NCI-H446 treated with DMSO at 0.1 percent for 48 hours (cell line): ENCODE data around the gene SEMA6B.
"Not testable (repeated sequence)": the region's sequence is repeated elsewhere in the genome, so short reads cannot be mapped to it uniquely, and the experiment has no call there.

ENCODE experiments used
- DNase-seq: peaks from one replicate; lab custom pipeline; 2025; lab: John Stamatoyannopoulos, UW

The SEMA6B gene

DNA sequence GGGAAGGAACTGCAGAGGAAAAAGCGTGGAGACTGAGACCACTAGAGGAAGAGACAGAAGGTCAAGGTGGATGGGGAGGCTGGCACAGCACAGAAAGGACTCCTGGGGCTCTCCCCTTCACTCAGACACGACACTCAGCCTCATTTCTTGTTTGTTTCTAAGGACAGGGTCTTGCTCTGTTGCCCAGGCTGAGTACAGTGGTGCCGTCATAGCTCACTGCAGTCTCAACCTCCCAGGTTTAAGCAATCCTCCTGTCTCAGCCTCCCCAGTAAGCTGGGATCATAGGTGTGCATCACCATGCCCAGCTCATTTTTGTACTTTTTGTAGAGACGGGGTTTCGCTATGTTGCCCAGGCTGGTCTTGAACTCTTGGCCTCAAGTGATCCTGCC lies 11.4 kb upstream of the SEMA6B start:
- DNase-seq: no peak

DNA sequence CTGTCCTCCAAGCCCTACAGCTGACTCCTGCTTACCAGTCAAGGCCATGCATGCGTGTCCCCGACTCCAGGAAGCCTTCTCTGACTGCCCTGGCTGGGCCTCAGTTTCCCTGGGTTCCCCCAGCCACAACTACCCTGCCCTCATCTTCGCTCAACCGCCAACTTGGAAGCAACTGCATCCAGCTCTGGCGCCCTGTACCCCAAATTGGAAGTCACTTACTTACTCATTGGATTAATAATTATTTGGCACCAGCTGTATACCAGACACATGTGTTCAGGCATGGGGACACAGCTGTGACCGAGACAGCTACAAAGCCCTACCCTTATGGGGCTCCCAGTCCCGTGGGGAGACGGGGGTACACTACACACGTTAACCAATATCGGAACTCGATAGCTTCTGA lies 10.9 kb upstream of the SEMA6B start:
- no peak for DNase-seq

DNA sequence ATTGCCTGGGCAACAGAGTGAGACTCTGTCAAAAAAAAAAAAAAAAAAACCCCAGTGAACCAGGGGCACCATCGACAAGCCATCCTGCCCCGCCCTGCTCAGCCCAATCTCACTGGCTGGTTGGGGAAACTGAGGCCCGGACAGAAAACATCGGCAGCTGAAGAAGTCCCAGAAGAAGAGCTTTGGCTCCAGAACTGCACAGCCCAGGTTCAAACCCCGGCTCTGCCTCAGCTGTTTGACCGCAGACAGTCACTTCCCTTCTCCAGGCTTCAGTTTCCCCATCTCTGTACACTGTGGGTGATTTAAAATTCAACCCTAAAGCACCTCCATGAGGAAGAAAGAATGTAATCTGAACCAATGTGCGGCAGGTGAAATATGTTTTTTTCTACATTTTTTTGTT lies 9.4 kb upstream of the SEMA6B start:
- no peak for DNase-seq

DNA sequence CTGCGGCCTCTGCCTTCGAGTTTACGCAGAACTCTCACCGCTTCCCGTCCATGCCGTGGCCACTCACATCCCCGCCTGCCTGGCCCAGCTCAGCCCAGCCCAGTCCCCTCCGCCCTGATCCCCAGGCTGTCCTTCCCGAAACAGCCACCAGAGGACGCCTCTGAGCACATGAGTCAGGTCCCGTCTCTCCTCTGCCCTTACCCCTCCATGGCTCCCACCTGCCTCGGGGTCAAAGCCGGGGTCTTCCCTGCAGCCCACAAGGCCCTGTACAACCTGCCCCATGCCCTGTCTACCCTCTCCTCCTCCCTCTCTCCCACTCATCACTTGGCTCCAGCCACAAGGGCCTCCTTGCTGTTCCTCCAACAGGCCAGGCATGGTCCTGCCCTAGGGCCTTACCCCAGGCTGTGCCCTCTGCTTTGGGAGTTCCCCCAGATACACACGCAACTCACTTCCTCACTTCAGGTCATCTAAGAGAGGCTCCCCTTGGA lies 8.1 kb upstream of the SEMA6B start:
- no peak for DNase-seq

DNA sequence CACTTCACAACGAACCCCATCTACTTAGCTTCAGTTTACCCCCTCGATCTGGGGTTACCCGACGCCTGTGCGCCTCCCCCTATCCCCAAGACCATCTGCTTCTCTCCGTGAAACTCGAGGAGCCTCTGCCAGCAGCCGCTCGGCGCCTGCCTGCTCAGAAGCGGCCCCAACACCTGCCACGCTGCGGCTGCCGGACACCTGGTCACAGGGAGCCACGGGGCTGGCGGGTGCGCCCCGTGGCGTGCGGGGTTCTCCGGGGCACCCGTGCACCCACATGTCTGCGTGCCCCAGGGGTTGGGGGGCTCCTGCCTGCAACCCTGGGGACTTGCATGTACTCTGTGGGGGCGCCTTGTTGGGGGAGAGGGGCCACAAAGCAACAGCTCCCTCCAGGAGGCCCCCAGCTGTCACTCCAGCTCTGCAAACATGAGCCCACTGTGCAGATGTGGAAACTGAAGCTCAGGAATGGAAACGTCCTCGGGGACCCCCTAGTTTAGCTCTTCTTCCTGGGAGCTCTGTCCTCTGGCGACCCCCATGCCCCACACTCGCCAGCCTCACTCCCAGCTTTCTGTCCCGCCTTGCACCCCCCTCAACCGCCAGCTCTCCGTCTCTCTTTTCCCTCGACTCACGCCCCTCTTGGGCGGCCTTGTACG lies 7.0 kb upstream of the SEMA6B start:
- DNase-seq: no peak

DNA sequence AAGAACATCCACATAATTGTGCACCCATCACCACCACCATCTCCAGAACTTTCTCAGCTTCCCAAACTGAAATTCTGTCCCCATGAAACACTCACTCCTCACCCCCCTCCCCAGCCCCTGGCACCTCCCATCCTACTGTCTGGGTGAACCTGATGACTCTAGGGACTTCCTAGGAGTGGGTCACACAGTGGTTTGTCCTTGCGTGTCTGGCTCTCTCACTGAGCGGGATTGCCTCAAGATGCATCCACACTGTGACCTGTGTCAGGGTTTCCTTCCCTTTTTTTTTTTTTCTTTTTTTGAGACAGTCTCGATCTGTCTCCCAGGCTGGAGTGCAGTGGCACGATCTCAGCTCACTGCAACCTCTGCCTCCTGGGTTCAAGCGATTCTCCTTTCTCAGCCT lies 4.1 kb upstream of the SEMA6B start:
- not testable (repeated sequence) for DNase-seq

DNA sequence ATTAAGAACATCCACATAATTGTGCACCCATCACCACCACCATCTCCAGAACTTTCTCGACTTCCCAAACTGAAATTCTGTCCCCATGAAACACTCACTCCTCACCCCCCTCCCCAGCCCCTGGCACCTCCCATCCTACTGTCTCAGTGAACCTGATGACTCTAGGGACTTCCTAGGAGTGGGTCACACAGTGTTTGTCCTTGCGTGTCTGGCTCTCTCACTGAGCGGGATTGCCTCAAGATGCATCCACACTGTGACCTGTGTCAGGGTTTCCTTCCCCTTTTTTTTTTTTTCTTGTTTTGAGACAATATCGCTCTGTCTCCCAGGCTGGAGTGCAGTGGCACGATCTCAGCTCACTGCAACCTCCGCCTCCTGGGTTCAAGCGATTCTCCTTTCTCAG lies 2.6 kb upstream of the SEMA6B start:
- not testable (repeated sequence) for DNase-seq

DNA sequence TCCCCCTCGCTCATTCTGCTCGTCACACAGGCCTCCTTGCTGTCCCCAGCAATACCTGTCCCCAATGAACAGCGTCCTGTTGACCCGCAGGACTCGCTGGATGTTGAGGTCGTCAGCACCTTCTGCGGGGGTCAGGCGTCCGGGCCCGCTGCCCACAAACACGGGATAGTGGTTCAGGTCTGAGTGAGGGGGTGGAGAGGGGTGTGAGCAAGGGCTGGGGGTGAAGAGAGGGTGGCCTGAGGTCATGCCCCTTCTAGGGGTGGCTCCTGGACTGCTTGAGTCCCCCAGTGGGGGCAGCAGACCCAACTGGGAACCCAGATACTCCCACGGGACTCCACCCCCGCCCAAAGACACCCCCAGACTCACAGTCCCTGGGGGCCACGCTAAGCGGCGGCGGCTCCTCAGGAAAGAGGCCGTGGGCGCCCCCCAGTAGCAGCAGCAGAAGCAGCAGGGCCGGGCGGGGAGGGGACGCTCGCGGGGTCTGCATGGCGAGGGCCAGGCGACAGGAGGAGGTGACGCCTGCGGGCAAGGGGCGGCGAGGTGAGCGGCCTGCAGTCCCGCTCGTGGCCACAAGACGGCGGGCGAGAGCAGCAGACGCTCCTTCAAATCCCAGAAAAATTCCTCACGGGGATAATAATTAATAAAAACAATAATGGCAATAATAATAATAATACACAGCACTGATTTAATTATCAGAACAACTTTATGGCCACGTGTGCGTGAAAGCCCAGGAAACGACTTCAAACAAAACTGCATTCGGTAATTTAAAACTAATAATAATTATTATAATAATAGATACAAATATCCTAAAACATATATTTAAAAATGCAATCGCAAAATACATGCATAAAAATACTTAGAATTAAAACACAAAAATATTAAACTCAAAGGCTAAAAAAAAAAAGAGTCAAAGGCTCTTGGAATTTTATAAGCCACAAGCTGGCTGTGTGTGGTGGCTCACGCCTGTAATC lies 1.2 kb downstream of the SEMA6B start:
- no peak for DNase-seq

DNA sequence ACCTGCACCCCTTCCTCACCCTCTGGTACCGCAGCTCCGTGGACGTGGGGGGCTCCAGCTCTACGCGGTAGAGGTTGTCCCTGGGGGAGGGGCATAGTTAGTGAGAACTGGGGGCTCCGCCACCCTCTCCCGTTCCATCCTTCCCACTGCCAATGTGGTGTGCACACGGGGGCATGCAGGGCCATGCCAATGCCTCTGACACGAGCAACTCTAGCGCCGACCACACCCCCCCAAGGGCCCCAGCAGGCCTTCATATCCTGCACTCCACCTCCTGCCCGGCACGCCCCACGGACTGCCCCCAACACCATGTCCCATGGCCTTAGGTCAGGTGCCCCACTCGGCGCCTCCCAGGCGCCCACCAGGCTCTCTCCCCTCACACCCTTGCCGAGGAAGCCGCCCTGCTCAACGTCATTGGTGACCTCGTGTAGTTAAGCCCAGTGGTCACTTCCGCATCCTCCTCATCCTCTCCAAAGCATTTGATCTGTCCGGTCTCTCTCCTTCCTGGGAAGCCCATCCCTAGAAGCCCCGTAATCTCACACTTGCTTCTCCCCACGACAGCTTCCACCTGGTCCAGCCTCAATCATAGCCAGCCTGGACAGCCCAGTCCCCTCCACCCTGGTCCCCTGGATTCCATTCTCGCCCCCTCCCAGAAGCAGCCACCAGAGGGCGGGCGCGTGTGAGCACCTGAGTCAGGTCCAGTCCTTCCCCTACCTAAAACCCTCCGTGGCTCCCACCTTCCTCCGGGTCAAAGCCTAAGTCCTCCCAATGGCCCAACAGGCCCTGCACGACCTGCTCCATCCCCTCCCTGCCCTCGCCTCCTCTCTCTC lies 2.1 kb downstream of the SEMA6B start:
- DNase-seq: no peak

DNA sequence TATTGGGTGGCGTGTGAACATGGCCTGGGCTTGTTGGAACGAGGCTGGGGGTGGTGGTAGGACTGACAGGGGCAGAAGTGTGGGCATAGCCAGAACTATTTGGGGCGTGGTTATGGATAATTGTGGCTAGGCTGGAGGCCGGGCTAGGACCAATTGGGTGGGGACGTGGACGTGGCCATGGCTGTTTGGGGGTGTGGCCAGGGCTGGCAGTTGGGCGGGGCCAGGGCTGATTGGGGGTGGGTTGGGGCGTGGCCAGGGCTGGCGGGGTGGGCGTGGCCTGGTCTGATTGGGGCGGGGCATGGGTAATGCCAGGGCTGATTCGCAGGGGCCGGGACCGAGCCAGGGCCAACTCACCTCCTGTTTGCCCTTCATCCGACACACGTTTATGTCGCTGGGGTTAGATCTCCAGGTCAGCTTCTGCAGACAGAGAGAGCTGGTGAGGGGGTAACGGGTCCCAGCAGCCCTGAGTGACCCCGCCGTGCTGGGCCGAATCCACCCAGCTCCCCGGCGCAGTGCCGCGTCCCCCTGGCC lies 2.8 kb downstream of the SEMA6B start:
- no peak for DNase-seq

DNA sequence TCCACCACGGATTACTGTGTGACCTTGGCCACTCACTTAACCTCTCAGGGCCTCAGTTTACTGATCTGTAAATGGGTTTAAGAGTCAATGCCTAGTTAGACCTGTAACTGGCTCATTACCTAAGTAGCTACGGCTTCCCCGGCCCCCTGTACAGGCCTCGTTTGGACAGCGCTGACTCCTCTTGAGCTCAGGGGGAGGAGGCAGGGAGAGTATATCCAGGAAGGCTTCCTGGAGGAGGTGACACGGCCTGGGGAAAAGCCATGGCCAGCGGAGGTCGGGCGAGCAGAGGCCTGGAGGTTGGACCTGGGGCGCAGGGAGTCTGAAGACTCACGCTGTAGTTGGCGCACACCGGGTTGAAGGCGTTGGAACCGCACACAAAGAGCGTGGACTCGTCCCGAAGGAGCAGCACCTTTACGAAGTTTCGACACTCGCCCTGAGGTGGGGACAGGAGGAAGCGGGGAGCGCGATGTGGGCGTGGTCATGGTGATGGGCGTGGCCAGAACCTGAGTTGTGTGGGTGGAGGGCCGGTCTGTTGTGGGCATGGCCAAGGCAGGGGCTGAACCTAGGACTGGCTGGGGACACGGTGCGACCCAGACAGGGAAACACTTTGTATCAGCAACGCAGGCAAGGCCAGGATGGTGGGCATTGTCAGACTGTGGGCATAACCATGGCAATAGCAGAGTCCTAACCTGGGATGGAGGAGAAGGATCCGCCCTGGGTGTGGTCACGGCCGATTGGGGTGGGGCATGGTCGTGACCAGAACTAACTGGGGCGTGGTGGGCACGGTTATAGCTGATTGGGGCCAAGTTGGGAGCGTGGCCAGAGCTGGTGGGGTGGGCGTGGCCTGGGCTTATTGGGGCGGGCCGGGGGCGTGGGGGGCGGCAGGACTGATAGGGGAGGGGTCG lies 3.6 kb downstream of the SEMA6B start:
- DNase-seq: no peak

DNA sequence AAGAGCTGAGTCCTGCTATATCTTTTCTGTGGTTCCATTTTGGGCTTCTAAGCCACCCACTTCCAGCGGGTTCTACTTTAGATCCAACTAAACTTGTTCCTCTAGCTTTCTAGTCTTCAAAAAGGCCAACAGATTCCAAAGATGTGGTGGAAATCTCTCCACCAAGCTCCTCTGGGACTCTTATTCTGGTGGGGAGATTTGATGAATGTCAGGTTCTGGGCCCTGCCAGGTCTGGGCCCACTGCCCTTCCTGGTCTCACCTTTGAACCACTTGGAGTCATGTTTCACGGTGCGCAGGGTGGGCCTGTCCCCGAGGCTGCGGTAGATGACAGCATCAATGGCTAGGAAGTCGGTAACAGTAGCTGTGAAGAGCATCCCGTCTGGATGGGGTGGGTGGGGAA lies 4.8 kb downstream of the SEMA6B start:
- no peak for DNase-seq

DNA sequence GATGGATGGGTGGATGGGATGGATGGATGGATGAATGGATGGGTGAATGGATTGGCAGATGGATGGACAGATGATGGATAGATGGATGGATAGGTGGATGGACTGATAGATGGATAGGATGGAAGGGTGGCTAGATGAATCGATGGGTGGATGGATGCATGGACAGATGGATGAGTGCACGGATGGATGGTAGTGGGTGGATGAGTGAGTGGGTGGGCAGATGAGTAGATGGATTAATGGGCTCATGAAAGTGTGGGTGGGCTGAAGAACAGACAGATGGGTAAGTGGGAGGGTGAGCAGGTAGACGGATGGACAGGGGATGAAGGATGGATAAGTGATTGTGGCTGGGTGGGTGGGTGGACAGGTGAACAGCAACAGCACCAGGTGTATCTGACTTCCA lies 5.7 kb downstream of the SEMA6B start:
- no peak for DNase-seq

DNA sequence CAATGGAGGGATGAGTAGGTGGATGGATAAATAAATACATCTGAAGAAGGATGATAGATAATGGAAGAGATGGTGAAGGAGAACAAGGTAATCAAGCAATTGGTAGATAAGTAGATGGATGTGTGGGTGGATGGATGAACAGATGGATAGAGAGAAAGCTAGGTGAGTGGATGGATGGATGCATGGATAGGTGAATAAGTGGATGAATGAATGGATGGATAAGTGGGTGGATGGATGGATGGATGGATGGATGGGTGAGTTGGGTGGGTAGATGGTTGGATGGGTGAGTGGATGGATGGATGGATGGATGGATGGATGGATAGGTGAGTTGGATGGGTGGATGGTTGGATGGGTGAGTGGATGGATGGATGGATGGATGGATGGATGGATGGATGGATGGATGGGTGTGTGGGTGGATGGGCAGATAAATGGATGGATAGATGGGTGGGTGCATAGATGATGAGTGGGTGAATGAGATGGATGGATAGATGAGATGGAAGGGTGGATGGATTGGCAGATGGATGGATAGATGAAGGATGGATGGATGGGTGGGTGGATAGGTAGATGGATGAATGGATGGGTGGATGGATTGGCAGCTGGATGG lies 6.3 kb downstream of the SEMA6B start:
- DNase-seq: no peak

DNA sequence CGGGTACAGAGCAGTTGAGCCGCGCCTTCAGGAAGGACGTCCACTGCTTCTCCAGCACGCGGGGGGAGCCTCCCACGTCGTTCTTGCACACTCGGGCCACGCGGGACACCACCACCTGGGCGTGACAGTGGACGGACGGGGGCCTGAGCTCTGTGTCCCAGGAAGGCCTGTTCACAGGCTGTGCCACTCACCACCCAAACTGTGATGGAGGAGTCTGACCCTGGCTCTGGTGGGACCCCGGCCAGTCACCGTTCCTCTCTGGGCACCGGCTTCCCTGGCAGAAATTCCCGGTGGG lies 7.0 kb downstream of the SEMA6B start:
- no peak for DNase-seq

DNA sequence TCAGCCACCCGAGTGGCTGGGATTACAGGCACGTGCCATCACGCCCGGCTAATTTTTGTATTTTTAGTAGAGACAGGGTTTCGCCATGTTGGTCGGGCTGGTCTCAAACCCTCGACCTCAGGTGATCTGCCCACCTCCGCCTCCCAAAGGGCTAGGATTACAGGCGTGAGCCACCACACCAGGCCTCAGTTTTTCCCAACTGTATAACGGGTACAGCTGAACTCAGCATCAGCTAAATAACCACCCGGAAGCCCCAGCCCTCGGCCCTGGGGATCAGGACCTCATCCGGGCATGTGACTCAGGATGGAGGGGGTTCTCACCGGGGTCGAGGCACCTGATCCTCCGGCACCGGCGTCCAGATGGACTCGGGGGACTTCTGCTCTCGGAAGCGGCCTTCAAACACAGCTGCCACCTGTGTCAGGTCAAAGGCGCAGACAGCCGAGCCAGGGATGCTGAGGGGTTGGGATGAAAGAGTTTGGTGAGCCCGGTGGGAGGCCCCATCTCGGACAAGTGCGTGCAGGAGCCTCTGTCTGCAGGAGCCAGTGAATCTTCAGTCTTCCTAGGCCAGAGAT lies 8.9 kb downstream of the SEMA6B start:
- no peak for DNase-seq

DNA sequence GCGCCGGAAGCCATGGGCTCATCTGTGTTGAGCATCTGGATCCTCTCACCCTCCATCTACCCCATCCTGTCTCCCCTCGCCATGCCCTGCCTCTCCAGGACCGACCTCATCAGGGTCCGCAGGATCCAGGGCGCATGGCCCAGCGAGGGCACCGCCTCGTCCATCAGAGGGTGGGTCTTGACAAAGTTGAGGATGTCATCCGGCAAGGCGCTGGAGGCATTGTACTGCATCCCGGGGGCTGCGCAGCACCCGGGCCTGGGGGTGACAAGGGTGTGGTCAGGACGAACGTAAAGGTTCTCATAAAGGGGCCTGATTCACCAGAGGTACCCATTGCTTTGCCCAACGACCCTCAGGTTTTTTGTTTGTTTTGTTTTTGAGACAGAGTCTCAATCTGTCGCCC lies 9.5 kb downstream of the SEMA6B start:
- DNase-seq: no peak

DNA sequence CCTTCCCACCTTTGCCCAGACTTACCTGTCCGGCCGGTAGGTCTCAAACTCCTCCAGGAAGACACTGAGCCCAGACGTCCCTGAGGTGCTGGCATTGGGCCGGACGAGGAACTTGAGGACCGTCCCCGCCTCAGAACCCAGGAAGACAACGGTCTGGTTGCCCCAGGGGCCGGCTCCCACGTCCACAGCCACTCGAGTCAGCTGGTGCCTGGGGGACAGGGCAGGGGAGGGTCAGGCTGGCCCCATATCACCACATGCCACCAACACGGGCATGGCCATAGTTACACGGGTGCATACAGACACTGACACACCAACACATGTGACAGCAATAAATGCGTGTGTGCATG lies 11.3 kb downstream of the SEMA6B start:
- no peak for DNase-seq

DNA sequence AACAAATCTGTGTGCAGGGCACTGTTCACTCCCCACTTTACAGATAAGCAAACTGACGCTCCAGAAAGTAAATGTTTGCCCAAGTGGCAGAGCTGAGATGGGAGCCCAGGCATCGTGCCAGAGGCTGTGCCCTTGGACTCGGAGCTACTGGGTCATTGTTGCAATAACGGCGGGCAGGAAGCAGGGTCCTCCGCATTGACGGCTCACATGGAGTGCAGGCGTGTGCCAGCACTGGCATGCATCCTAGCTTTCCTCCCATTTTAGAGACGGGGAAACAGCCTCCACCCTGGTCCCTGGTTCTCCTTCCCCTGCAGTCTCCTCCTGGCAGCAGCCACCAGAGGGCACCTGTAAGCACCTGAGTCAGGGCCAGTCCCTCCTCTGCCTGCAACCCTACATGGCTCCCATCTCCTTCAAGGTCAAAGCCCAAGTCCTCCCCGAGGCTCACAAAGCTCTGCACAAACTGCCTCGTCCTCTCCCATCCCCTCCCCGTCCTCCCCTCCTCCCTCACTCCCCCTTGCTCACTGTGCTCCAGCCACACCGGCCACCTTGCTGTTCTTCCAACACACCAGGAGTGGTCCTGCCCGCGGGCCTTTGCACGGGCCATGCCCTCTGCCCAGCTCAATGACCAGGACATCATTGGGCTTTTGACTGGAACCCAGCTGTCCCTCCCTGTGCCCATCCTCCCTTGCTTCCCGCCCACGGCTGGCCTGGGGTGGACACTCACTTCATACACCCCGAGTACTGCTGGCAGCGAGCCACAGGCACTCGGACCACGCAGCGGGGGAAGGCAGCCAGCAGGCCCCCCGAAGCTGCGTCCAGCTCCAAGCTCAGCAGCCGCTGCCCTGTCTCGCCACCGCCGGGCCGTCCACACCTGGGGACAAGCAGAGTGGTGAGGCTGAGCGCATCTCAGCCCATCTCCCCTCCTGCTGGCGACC lies 11.9 kb downstream of the SEMA6B start:
- no peak for DNase-seq
